Common myeloid progenitor, CD34-positive (primary cell): ENCODE measurements around the gene PARG.
"Not testable (repeated sequence)": the region's sequence is repeated elsewhere in the genome, so short reads cannot be mapped to it uniquely, and the experiment has no call there.

Source experiments
- CTCF ChIA-PET: fragments of 350-600 bp; sonication (Branson Sonifier 250); formaldehyde crosslinking; loops from one replicate; lab custom pipeline; 2021; ENCODE audit warnings: antibody characterized with exemption; lab: Charles Lee
- POLR2A ChIA-PET: fragments of 350-600 bp; sonication (Branson Sonifier 250); formaldehyde crosslinking; loops from one replicate; lab custom pipeline; 2021; ENCODE audit warnings: antibody characterized with exemption; lab: Charles Lee
- DNase-seq, 3 donors: peaks; one replicate each; pipeline versions ENCODE4 v3.0.0 to v3.0.0-alpha.2; 2013
- H3K27ac ChIP-seq, 2 experiments: 1 replicate in 1 of 2; 2 replicates in 1 of 2; pipeline ENCODE4 v1.7.0; 2013; ENCODE audit warnings: inconsistent platforms in 2 of 2, low read length in 2 of 2, mild to moderate bottlenecking in 2 of 2, low read depth in 1 of 2, moderate library complexity in 1 of 2; ENCODE audit not compliant: severe bottlenecking in 2 of 2, insufficient read depth in 1 of 2, poor library complexity in 1 of 2
- H3K27me3 ChIP-seq, 5 experiments: replicated peaks in 2 of 5; 1 replicate in 3 of 5; 2 replicates in 2 of 5; pipeline versions ENCODE4 v1.6.1 to v1.7.0; 2013; ENCODE audit warnings: low read length in 4 of 5, mild to moderate bottlenecking in 2 of 5, moderate library complexity in 2 of 5, inconsistent platforms in 1 of 5; ENCODE audit not compliant: insufficient read depth in 5 of 5, control insufficient read depth in 4 of 5
- H3K36me3 ChIP-seq, 4 experiments: 1 replicate in 2 of 4; 2 replicates in 2 of 4; pipeline versions ENCODE4 v1.6.1 to v1.7.0; 2013; ENCODE audit warnings: low read length in 3 of 4, control low read depth in 1 of 4, mild to moderate bottlenecking in 1 of 4; ENCODE audit not compliant: control insufficient read depth in 4 of 4, insufficient read depth in 4 of 4
- H3K4me1 ChIP-seq, 4 experiments: 1 replicate in 3 of 4; 2 replicates in 1 of 4; pipeline versions ENCODE4 v1.6.1 to v1.7.1; 2013; ENCODE audit warnings: low read length in 3 of 4, mild to moderate bottlenecking in 3 of 4, control low read depth in 1 of 4, inconsistent platforms in 1 of 4, moderate library complexity in 1 of 4; ENCODE audit not compliant: control insufficient read depth in 4 of 4, insufficient read depth in 4 of 4; ENCODE audit errors: control extremely low read depth in 1 of 4
- H3K4me3 ChIP-seq, 7 experiments: 1 replicate in 4 of 7; 2 replicates in 3 of 7; pipeline versions ENCODE4 v1.5.1 to v1.7.0; 2013; ENCODE audit warnings: mild to moderate bottlenecking in 7 of 7, low read length in 6 of 7, moderate library complexity in 6 of 7, inconsistent platforms in 2 of 7, low read depth in 2 of 7, control low read depth in 1 of 7; ENCODE audit not compliant: insufficient read depth in 4 of 7, control insufficient read depth in 1 of 7; ENCODE audit errors: extremely low read depth in 1 of 7
- H3K9me3 ChIP-seq, 5 experiments: 1 replicate in 4 of 5; 2 replicates in 1 of 5; pipeline versions ENCODE4 v1.6.1 to v1.7.1; 2013; ENCODE audit warnings: low read length in 4 of 5, mild to moderate bottlenecking in 2 of 5, inconsistent platforms in 1 of 5, low read depth in 1 of 5, moderate library complexity in 1 of 5; ENCODE audit not compliant: control insufficient read depth in 4 of 5, insufficient read depth in 2 of 5; ENCODE audit errors: control extremely low read depth in 1 of 5
- WGBS: methylation state at CpG from one replicate; pipeline ENCODE4 v1.1.5; 2013; ENCODE audit not compliant: insufficient coverage; 5-methylcytosine and 5-hydroxymethylcytosine counted together

The PARG gene

GRCh38 chr10:49903829-49904228 lies 38.0 kb downstream of the PARG start:
- CTCF ChIA-PET, H3K4me3 ChIP-seq, H3K27ac ChIP-seq, H3K9me3 ChIP-seq, DNase-seq, H3K4me1 ChIP-seq, H3K27me3 ChIP-seq, POLR2A ChIA-PET, H3K36me3 ChIP-seq: not testable (repeated sequence)
- WGBS: no CpG with 5 or more reads among the region's 3 CpGs

GRCh38 chr10:49900406-49900805 lies 41.4 kb downstream of the PARG start:
- H3K4me1 ChIP-seq, CTCF ChIA-PET, H3K4me3 ChIP-seq, H3K27ac ChIP-seq, H3K27me3 ChIP-seq, H3K9me3 ChIP-seq, DNase-seq, POLR2A ChIA-PET, H3K36me3 ChIP-seq: not testable (repeated sequence)
- no CpG with 5 or more reads among the region's 3 CpGs for WGBS

- H3K27ac ChIP-seq, H3K9me3 ChIP-seq, CTCF ChIA-PET, DNase-seq, H3K27me3 ChIP-seq, POLR2A ChIA-PET, H3K4me3 ChIP-seq, H3K36me3 ChIP-seq, H3K4me1 ChIP-seq: not testable (repeated sequence)
- WGBS: no CpG with 5 or more reads among the region's 2 CpGs
Measured at GRCh38 chr10:49899999-49900398, 41.8 kb downstream of the PARG start.

- H3K27ac ChIP-seq, CTCF ChIA-PET, H3K27me3 ChIP-seq, DNase-seq, H3K4me1 ChIP-seq, H3K9me3 ChIP-seq, H3K36me3 ChIP-seq, H3K4me3 ChIP-seq, POLR2A ChIA-PET: not testable (repeated sequence)
- WGBS: no CpG with 5 or more reads among the region's 5 CpGs
Measured at GRCh38 chr10:49890025-49890424, 51.8 kb downstream of the PARG start.

GRCh38 chr10:49884739-49885331 lies 57.0 kb downstream of the PARG start:
- DNase-seq, H3K27me3 ChIP-seq, CTCF ChIA-PET, H3K4me3 ChIP-seq, H3K4me1 ChIP-seq, H3K27ac ChIP-seq, POLR2A ChIA-PET, H3K9me3 ChIP-seq, H3K36me3 ChIP-seq: not testable (repeated sequence)
- WGBS: no CpG with 5 or more reads among the region's 3 CpGs

- H3K4me3 ChIP-seq, H3K27ac ChIP-seq, CTCF ChIA-PET, POLR2A ChIA-PET, H3K4me1 ChIP-seq, H3K9me3 ChIP-seq, DNase-seq, H3K36me3 ChIP-seq, H3K27me3 ChIP-seq: not testable (repeated sequence)
- no CpG with 5 or more reads among the region's 3 CpGs for WGBS
Measured at GRCh38 chr10:49883852-49884251, 58.0 kb downstream of the PARG start.

GRCh38 chr10:49882327-49882726 lies 59.5 kb downstream of the PARG start:
- H3K9me3 ChIP-seq, POLR2A ChIA-PET, H3K4me3 ChIP-seq, DNase-seq, H3K36me3 ChIP-seq, CTCF ChIA-PET, H3K4me1 ChIP-seq, H3K27ac ChIP-seq, H3K27me3 ChIP-seq: not testable (repeated sequence)
- WGBS: no CpG with 5 or more reads among the region's 3 CpGs
